ENCODE data around the gene STAG1. TPM values are rescaled to one million over a fixed set of nuclear protein-coding genes. Genes with fewer than 3 reads are reported as not detected.
"Not testable (repeated sequence)": the region's sequence is repeated elsewhere in the genome, so short reads cannot be mapped to it uniquely, and the experiment has no call there.

STAG1 gene
- total RNA-seq, 2 donors from 2014 or later, result 48.0 to 62.3 TPM

- not testable (repeated sequence) for H3K27me3 Mint-ChIP-seq; H3K36me3 Mint-ChIP-seq (ENCODE audit: low read depth); ATAC-seq (replicated peaks); H3K9me3 Mint-ChIP-seq; H3K4me3 Mint-ChIP-seq; H3K27ac Mint-ChIP-seq
- H3K4me1 Mint-ChIP-seq, result peaks cover 22% of the 10 kb centered on the region
Observed at GRCh38 chr3:136666301-136666700, 85.9 kb downstream of the STAG1 start.

GRCh38 chr3:136664771-136665170 lies 87.4 kb downstream of the STAG1 start:
- peak overlapping the region; percentile 22 for H3K27ac Mint-ChIP-seq
- H3K4me3 Mint-ChIP-seq, result no peak overlapping the region
- no peak for ATAC-seq (replicated peaks)
- H3K36me3 Mint-ChIP-seq (ENCODE audit: low read depth), result peaks cover 4% of the 10 kb centered on the region
- H3K4me1 Mint-ChIP-seq, result peaks cover 22% of the 10 kb centered on the region
- no peaks in the 10 kb centered on the region for H3K27me3 Mint-ChIP-seq
- H3K9me3 Mint-ChIP-seq, result no peaks in the 10 kb centered on the region

- Mint-ChIP-seq H3K4me3 (no peak overlapping the region), H3K27me3 (no peaks in the 10 kb centered on the region), H3K4me1 (peaks cover 20% of the 10 kb centered on the region), H3K9me3 (no peaks in the 10 kb centered on the region), H3K36me3 (ENCODE audit: low read depth) (peaks cover 4% of the 10 kb centered on the region), H3K27ac (no peak overlapping the region)
- ATAC-seq (replicated peaks), result no peak
Observed at GRCh38 chr3:136661282-136661681, 90.9 kb downstream of the STAG1 start.

- H3K36me3 Mint-ChIP-seq (ENCODE audit: low read depth), result no peaks in the 10 kb centered on the region
- no peaks in the 10 kb centered on the region for H3K27me3 Mint-ChIP-seq
- no peak overlapping the region for H3K4me3 Mint-ChIP-seq
- ATAC-seq (replicated peaks), result no peak
- H3K9me3 Mint-ChIP-seq, result peaks cover 9% of the 10 kb centered on the region
- no peak overlapping the region for H3K27ac Mint-ChIP-seq
- peaks cover 11% of the 10 kb centered on the region for H3K4me1 Mint-ChIP-seq
Observed at GRCh38 chr3:136658946-136659682, 93.1 kb downstream of the STAG1 start.

- H3K27ac Mint-ChIP-seq, result no peak overlapping the region
- H3K9me3 Mint-ChIP-seq, result peaks cover 9% of the 10 kb centered on the region
- H3K36me3 Mint-ChIP-seq (ENCODE audit: low read depth), result no peaks in the 10 kb centered on the region
- no peak for ATAC-seq (replicated peaks)
- H3K27me3 Mint-ChIP-seq, result no peaks in the 10 kb centered on the region
- H3K4me3 Mint-ChIP-seq, result no peak overlapping the region
- peaks cover 4% of the 10 kb centered on the region for H3K4me1 Mint-ChIP-seq
Observed at GRCh38 chr3:136657526-136657925, 94.7 kb downstream of the STAG1 start.

- peaks cover 9% of the 10 kb centered on the region for H3K9me3 Mint-ChIP-seq
- peaks cover 8% of the 10 kb centered on the region for H3K4me1 Mint-ChIP-seq
- H3K36me3 Mint-ChIP-seq (ENCODE audit: low read depth), result no peaks in the 10 kb centered on the region
- H3K4me3 Mint-ChIP-seq, result no peak overlapping the region
- no peaks in the 10 kb centered on the region for H3K27me3 Mint-ChIP-seq
- ATAC-seq (replicated peaks), result no peak
- no peak overlapping the region for H3K27ac Mint-ChIP-seq
Observed at GRCh38 chr3:136653628-136654027, 98.5 kb downstream of the STAG1 start.

GRCh38 chr3:136651581-136651980 lies 100.6 kb downstream of the STAG1 start:
- Mint-ChIP-seq H3K27ac (no peak overlapping the region), H3K4me1 (peaks cover 13% of the 10 kb centered on the region), H3K9me3 (peaks cover 9% of the 10 kb centered on the region), H3K27me3 (no peaks in the 10 kb centered on the region), H3K4me3 (no peak overlapping the region), H3K36me3 (ENCODE audit: low read depth) (no peaks in the 10 kb centered on the region)
- no peak for ATAC-seq (replicated peaks)

GRCh38 chr3:136650461-136650860 lies 101.7 kb downstream of the STAG1 start:
- no peak overlapping the region for H3K27ac Mint-ChIP-seq
- H3K4me3 Mint-ChIP-seq, result no peak overlapping the region
- peaks cover 22% of the 10 kb centered on the region for H3K4me1 Mint-ChIP-seq
- H3K9me3 Mint-ChIP-seq, result peaks cover 9% of the 10 kb centered on the region
- H3K36me3 Mint-ChIP-seq (ENCODE audit: low read depth), result no peaks in the 10 kb centered on the region
- ATAC-seq (replicated peaks), result no peak
- no peaks in the 10 kb centered on the region for H3K27me3 Mint-ChIP-seq

GRCh38 chr3:136645915-136646314 lies 106.3 kb downstream of the STAG1 start:
- Mint-ChIP-seq H3K4me1 (peaks cover 27% of the 10 kb centered on the region), H3K9me3 (no peaks in the 10 kb centered on the region), H3K27ac (no peak overlapping the region), H3K27me3 (no peaks in the 10 kb centered on the region), H3K4me3 (no peak overlapping the region), H3K36me3 (ENCODE audit: low read depth) (no peaks in the 10 kb centered on the region)
- ATAC-seq (replicated peaks), result no peak

- no peak for ATAC-seq (replicated peaks)
- Mint-ChIP-seq H3K27me3 (no peaks in the 10 kb centered on the region), H3K27ac (no peak overlapping the region), H3K4me3 (no peak overlapping the region), H3K4me1 (peaks cover 27% of the 10 kb centered on the region), H3K36me3 (ENCODE audit: low read depth) (no peaks in the 10 kb centered on the region), H3K9me3 (no peaks in the 10 kb centered on the region)
Observed at GRCh38 chr3:136644212-136644611, 108.0 kb downstream of the STAG1 start.

GRCh38 chr3:136643380-136643779 lies 108.8 kb downstream of the STAG1 start:
- H3K36me3 Mint-ChIP-seq (ENCODE audit: low read depth); H3K4me3 Mint-ChIP-seq; ATAC-seq (replicated peaks); H3K27me3 Mint-ChIP-seq; H3K9me3 Mint-ChIP-seq; H3K27ac Mint-ChIP-seq: not testable (repeated sequence)
- peaks cover 21% of the 10 kb centered on the region for H3K4me1 Mint-ChIP-seq

GRCh38 chr3:136642711-136643110 lies 109.5 kb downstream of the STAG1 start:
- H3K9me3 Mint-ChIP-seq, result no peaks in the 10 kb centered on the region
- no peak for ATAC-seq (replicated peaks)
- H3K36me3 Mint-ChIP-seq (ENCODE audit: low read depth), result no peaks in the 10 kb centered on the region
- no peak overlapping the region for H3K4me3 Mint-ChIP-seq
- peaks cover 19% of the 10 kb centered on the region for H3K4me1 Mint-ChIP-seq
- no peak overlapping the region for H3K27ac Mint-ChIP-seq
- H3K27me3 Mint-ChIP-seq, result no peaks in the 10 kb centered on the region

GRCh38 chr3:136639069-136639468 lies 113.1 kb downstream of the STAG1 start:
- Mint-ChIP-seq H3K4me3 (no peak overlapping the region), H3K27me3 (no peaks in the 10 kb centered on the region), H3K4me1 (peaks cover 19% of the 10 kb centered on the region), H3K27ac (no peak overlapping the region), H3K9me3 (no peaks in the 10 kb centered on the region), H3K36me3 (ENCODE audit: low read depth) (no peaks in the 10 kb centered on the region)
- ATAC-seq (replicated peaks), result no peak

- H3K4me3 Mint-ChIP-seq, result no peak overlapping the region
- peaks cover 23% of the 10 kb centered on the region for H3K4me1 Mint-ChIP-seq
Observed at GRCh38 chr3:136637176-136637575, 115.0 kb downstream of the STAG1 start.

GRCh38 chr3:136634821-136635220 lies 117.4 kb downstream of the STAG1 start:
- H3K4me3 Mint-ChIP-seq, result no peak overlapping the region
- peaks cover 15% of the 10 kb centered on the region for H3K36me3 Mint-ChIP-seq (ENCODE audit: low read depth)
- H3K27ac Mint-ChIP-seq, result no peak overlapping the region
- H3K27me3 Mint-ChIP-seq, result no peaks in the 10 kb centered on the region
- peaks cover 34% of the 10 kb centered on the region for H3K4me1 Mint-ChIP-seq
- ATAC-seq (replicated peaks), result no peak
- H3K9me3 Mint-ChIP-seq, result no peaks in the 10 kb centered on the region

More at GRCh38 chr3:136637176-136637575, 115.0 kb downstream of the STAG1 start:
- Mint-ChIP-seq H3K27ac (no peak overlapping the region), H3K9me3 (no peaks in the 10 kb centered on the region), H3K36me3 (ENCODE audit: low read depth) (no peaks in the 10 kb centered on the region), H3K27me3 (no peaks in the 10 kb centered on the region)
- no peak for ATAC-seq (replicated peaks)

All from activated T-helper 17 cell treated with anti-CD3 and anti-CD28 coated beads, Interleukin-2, amount 50 U/mL, for 72 hours (primary cell).